Fibroblast of lung (primary cell): ENCODE data around the gene KIF6.

ENCODE experiments used
- CTCF ChIP-seq, 2 donors: IDR thresholded peaks in 1 of 2; conservative IDR thresholded peaks in 1 of 2; 1 replicate in 1 of 2; 2 replicates in 1 of 2; pipeline ENCODE4 v1.5.1; 2011 to 2012; ENCODE audit warnings: low read length in 2 of 2, control low read depth in 1 of 2, inconsistent platforms in 1 of 2, low read depth in 1 of 2, mild to moderate bottlenecking in 1 of 2
- EZH2 ChIP-seq: IDR thresholded peaks from 2 replicates; pipeline ENCODE4 v1.5.1; 2012; ENCODE audit warnings: low read length, control low read depth, mild to moderate bottlenecking; ENCODE audit errors: missing control alignments

- no peak for TF ChIP-seq CTCF (conservative IDR thresholded peaks at IDR 0.05 in 1 of 2, IDR thresholded peaks at IDR 0.05 in 1 of 2; ENCODE audit: low read depth in 1 of 2, low read length in 2 of 2)
- no peak for TF ChIP-seq EZH2
These were observed 181.3 kb downstream of the KIF6 start for GRCh38 chr6:39543950-39544349.
